HepG2 (cell line): ENCODE results near the gene LRRC8D. TPM values are rescaled to one million over a fixed set of nuclear protein-coding genes. Genes with fewer than 3 reads are reported as not detected.

Experiments
- ELF1 ChIP-seq: sonication (generic); formaldehyde crosslinking; IDR thresholded peaks from 2 replicates; pipeline ENCODE4 v1.4.0; 2020; ENCODE audit warnings: missing genetic modification reagents
- ELF4 ChIP-seq: sonication (generic); formaldehyde crosslinking; IDR thresholded peaks from 2 replicates; pipeline ENCODE4 v1.5.0; 2020; ENCODE audit warnings: missing genetic modification reagents, mild to moderate bottlenecking, moderate library complexity, borderline replicate concordance
- FOXC1 ChIP-seq: sonication (generic); formaldehyde crosslinking; IDR thresholded peaks from 2 replicates; pipeline ENCODE4 v1.8.0; 2022; ENCODE audit warnings: mild to moderate bottlenecking, missing genetic modification reagents, borderline replicate concordance
- GLI4 ChIP-seq: sonication (generic); formaldehyde crosslinking; IDR thresholded peaks from 2 replicates; pipeline ENCODE4 v1.5.1; 2020; ENCODE audit warnings: missing genetic modification reagents, mild to moderate bottlenecking, moderate library complexity, borderline replicate concordance
- MYC ChIP-seq: sonication (generic); formaldehyde crosslinking; IDR thresholded peaks from 2 replicates; pipeline ENCODE4 v1.9.0; 2021; ENCODE audit warnings: missing genetic modification reagents, borderline replicate concordance
- NCOA2 ChIP-seq: sonication (generic); formaldehyde crosslinking; IDR thresholded peaks from 2 replicates; pipeline ENCODE4 v1.8.0; 2022; ENCODE audit warnings: inconsistent platforms
- RAD21 ChIP-seq: fragments of 450-650 bp; formaldehyde crosslinking; IDR thresholded peaks from 2 replicates; pipeline ENCODE4 v1.5.0; 2020; ENCODE audit warnings: mild to moderate bottlenecking
- TMF1 ChIP-seq: sonication (generic); formaldehyde crosslinking; IDR thresholded peaks from 2 replicates; pipeline ENCODE4 v1.8.1; 2022; ENCODE audit warnings: low read depth, missing genetic modification reagents
- ZBTB1 ChIP-seq: sonication (generic); formaldehyde crosslinking; IDR thresholded peaks from 2 replicates; pipeline ENCODE4 v1.4.0; 2020; ENCODE audit warnings: missing genetic modification reagents, borderline replicate concordance
- ZBTB7B ChIP-seq: sonication (generic); formaldehyde crosslinking; IDR thresholded peaks from 2 replicates; pipeline ENCODE4 v1.4.0; 2020; ENCODE audit warnings: missing genetic modification reagents
- ZNF124 ChIP-seq: sonication (generic); formaldehyde crosslinking; IDR thresholded peaks from 2 replicates; pipeline ENCODE4 v1.4.0; 2020; ENCODE audit warnings: missing genetic modification reagents
- ZNF432 ChIP-seq: sonication (generic); formaldehyde crosslinking; IDR thresholded peaks from 2 replicates; pipeline ENCODE4 v1.5.0; 2020; ENCODE audit warnings: missing genetic modification reagents, mild to moderate bottlenecking, borderline replicate concordance
- polyA plus RNA-seq, 8 experiments: library from polyadenylated mRNA; depleted of rRNA in 3 of 8; stranded (reverse) in 7 of 8; unstranded in 1 of 8; fragments of >200 nt; fragmentation: Illumina TruSeq in 4 of 8; extraction: Trizol in 4 of 8; gene quantifications; 2 replicates each; pipeline versions ENCODE4 v1.2.1 to v1.2.3, GENCODE V29; 2011 to 2016; ENCODE audit warnings: low read depth in 4 of 8, missing spikeins in 1 of 8, mixed read lengths in 1 of 8; ENCODE audit not compliant: insufficient read depth in 1 of 8
- total RNA-seq, 5 experiments: library from RNA; depleted of rRNA; stranded (reverse); fragments of >200 nt; fragmentation: Illumina TruSeq; extraction: Trizol; gene quantifications; 2 replicates each; pipeline ENCODE4 v1.2.3, GENCODE V29; 2016; ENCODE audit warnings: low read depth in 1 of 5
- TF ChIP-seq, protein P1 (sequence below): sonication (generic); formaldehyde crosslinking; conservative IDR thresholded peaks from 2 replicates; pipeline ENCODE4 v1.4.0; 2020; ENCODE audit warnings: missing genetic modification reagents
- TF ChIP-seq, protein P2 (sequence below): sonication (generic); formaldehyde crosslinking; IDR thresholded peaks from 2 replicates; pipeline ENCODE4 v1.5.0; 2020; ENCODE audit warnings: mild to moderate bottlenecking, missing genetic modification reagents, borderline replicate concordance
- TF ChIP-seq, protein P3 (sequence below): sonication (generic); formaldehyde crosslinking; IDR thresholded peaks from 2 replicates; pipeline ENCODE4 v1.4.0; 2020; ENCODE audit warnings: missing genetic modification reagents
- TF ChIP-seq, protein P4 (sequence below): sonication (generic); formaldehyde crosslinking; IDR thresholded peaks from 2 replicates; pipeline ENCODE4 v1.5.1; 2020; ENCODE audit warnings: mild to moderate bottlenecking, moderate library complexity, missing genetic modification reagents
- TF ChIP-seq, protein P5 (sequence below): sonication (generic); formaldehyde crosslinking; IDR thresholded peaks from 2 replicates; pipeline ENCODE4 v1.5.1; 2020; ENCODE audit warnings: missing genetic modification reagents, mild to moderate bottlenecking, borderline replicate concordance

Gene LRRC8D
- total and polyA plus RNA-seq, 2 of the 13 experiments (the other 11 are each of a cell fraction or from before 2014, with no cell fraction given), result 29.9 to 45.5 TPM

DNA sequence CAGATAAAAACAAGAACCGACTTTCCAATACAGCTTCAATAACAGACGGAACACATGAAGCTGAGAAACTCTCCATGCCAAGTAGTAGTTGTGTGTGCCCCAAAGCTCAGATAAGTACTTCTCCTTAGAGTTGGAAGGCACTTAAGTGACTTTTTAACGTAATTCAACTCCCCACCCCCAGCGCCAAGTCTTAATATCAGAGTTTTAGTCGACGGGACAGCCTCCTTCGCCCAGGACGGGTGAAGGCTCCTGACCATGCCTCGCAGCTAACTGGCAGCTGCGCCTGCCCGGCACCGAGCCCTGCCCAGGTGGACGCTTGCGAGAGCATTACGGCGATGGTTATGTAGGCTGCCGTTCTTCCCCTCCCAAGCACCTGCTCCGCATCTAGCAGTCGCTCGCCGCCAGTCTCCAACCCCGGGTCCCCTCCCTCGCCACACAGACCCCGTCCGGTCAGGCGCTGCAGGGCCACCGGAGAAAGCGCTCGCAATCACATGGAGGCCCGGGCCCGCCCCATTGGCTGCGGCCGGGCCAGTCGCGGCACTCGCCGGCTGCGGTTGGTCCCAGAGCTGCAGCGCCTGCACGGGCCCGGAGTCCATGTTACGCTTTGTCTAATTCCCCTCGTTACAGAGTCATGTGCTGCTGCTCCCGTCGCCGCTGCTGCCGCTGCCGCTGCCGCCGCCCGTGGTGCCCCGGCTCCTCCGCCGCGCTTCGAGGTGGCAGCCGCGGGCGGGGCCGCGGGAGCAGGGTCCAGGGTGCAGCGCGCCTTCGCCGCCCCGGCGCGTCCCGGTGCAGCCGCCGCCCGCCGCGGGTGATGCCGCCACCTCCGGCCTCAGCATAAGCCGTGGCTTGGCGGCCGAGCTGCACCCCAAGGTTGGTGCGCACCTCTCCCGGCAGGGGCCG, at the start of gene LRRC8D (continued):
- TF ChIP-seq, protein P1, sequence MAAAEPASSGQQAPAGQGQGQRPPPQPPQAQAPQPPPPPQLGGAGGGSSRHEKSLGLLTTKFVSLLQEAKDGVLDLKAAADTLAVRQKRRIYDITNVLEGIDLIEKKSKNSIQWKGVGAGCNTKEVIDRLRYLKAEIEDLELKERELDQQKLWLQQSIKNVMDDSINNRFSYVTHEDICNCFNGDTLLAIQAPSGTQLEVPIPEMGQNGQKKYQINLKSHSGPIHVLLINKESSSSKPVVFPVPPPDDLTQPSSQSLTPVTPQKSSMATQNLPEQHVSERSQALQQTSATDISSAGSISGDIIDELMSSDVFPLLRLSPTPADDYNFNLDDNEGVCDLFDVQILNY (CRISPR knock-in tag), result no peak
- TF ChIP-seq, protein P2, sequence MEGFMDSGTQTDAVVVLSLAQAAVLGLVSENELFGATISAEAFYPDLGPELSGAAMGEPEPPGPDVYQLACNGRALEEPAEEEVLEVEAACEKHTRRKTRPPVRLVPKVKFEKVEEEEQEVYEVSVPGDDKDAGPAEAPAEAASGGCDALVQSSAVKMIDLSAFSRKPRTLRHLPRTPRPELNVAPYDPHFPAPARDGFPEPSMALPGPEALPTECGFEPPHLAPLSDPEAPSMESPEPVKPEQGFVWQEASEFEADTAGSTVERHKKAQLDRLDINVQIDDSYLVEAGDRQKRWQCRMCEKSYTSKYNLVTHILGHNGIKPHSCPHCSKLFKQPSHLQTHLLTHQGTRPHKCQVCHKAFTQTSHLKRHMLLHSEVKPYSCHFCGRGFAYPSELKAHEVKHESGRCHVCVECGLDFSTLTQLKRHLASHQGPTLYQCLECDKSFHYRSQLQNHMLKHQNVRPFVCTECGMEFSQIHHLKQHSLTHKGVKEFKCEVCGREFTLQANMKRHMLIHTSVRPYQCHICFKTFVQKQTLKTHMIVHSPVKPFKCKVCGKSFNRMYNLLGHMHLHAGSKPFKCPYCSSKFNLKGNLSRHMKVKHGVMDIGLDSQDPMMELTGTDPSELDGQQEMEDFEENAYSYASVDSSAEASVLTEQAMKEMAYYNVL (CRISPR knock-in tag), result peak; percentile 48
- TF ChIP-seq GLI4 (CRISPR knock-in tag), result peak; percentile 62; the same call in 1 of the 2 replicates
- no peak for TF ChIP-seq ELF1 (CRISPR knock-in tag)
- TF ChIP-seq ZNF432 (CRISPR knock-in tag), result no peak
- TF ChIP-seq, protein P3, sequence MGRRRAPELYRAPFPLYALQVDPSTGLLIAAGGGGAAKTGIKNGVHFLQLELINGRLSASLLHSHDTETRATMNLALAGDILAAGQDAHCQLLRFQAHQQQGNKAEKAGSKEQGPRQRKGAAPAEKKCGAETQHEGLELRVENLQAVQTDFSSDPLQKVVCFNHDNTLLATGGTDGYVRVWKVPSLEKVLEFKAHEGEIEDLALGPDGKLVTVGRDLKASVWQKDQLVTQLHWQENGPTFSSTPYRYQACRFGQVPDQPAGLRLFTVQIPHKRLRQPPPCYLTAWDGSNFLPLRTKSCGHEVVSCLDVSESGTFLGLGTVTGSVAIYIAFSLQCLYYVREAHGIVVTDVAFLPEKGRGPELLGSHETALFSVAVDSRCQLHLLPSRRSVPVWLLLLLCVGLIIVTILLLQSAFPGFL, result no peak
- TF ChIP-seq RAD21 (CRISPR knock-in tag), result peak; percentile 8; the same call in 1 of the 2 replicates
- no peak for TF ChIP-seq NCOA2 (CRISPR knock-in tag)
- peak; percentile 87; the same call in 1 of the 2 replicates for TF ChIP-seq TMF1 (CRISPR knock-in tag)
- TF ChIP-seq ELF4 (CRISPR knock-in tag), result no peak
- TF ChIP-seq ZBTB7B, result no peak; the same call in 1 of the 2 replicates
- no peak for TF ChIP-seq FOXC1 (CRISPR knock-in tag)
- no peak for TF ChIP-seq ZBTB1 (CRISPR knock-in tag)
- TF ChIP-seq, protein P4, sequence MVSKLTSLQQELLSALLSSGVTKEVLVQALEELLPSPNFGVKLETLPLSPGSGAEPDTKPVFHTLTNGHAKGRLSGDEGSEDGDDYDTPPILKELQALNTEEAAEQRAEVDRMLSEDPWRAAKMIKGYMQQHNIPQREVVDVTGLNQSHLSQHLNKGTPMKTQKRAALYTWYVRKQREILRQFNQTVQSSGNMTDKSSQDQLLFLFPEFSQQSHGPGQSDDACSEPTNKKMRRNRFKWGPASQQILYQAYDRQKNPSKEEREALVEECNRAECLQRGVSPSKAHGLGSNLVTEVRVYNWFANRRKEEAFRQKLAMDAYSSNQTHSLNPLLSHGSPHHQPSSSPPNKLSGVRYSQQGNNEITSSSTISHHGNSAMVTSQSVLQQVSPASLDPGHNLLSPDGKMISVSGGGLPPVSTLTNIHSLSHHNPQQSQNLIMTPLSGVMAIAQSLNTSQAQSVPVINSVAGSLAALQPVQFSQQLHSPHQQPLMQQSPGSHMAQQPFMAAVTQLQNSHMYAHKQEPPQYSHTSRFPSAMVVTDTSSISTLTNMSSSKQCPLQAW (CRISPR knock-in tag), result no peak
- TF ChIP-seq, protein P5, sequence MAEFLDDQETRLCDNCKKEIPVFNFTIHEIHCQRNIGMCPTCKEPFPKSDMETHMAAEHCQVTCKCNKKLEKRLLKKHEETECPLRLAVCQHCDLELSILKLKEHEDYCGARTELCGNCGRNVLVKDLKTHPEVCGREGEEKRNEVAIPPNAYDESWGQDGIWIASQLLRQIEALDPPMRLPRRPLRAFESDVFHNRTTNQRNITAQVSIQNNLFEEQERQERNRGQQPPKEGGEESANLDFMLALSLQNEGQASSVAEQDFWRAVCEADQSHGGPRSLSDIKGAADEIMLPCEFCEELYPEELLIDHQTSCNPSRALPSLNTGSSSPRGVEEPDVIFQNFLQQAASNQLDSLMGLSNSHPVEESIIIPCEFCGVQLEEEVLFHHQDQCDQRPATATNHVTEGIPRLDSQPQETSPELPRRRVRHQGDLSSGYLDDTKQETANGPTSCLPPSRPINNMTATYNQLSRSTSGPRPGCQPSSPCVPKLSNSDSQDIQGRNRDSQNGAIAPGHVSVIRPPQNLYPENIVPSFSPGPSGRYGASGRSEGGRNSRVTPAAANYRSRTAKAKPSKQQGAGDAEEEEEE (CRISPR knock-in tag), result no peak
- TF ChIP-seq MYC (CRISPR knock-in tag), result peak; percentile 86
- no peak; the same call in 1 of the 2 replicates for TF ChIP-seq ZNF124
